Right lobe of liver (tissue), 4 donors: ENCODE measurements around the gene CYREN.

Experiments used
- CTCF ChIP-seq, 4 donors: fragments of 200-600 bp in 3 of 4; fragments of 450-650 bp in 1 of 4; IDR thresholded peaks; one replicate each; pipeline versions ENCODE4 v1.5.1 to v1.8.0; 2016 to 2022; ENCODE audit warnings: antibody characterized with exemption in 4 of 4, mild to moderate bottlenecking in 2 of 4
- POLR2A ChIP-seq: fragments of 450-650 bp; IDR thresholded peaks from one replicate; pipeline ENCODE4 v1.6.1; 2017; ENCODE audit warnings: antibody characterized with exemption, mild to moderate bottlenecking
- donor health status: DM: no; HTN: no; CAD: no.
- donor health status: DM: no; HTN: no; CAD: no.
- donor health status: DM: no; HTN: yes; CAD: no.

GRCh38 chr7:135174941-135175340 is 4.4 kb upstream of the CYREN start:
- no peak for TF ChIP-seq CTCF (IDR thresholded peaks at IDR 0.05)
- no peak for TF ChIP-seq POLR2A
